Sigmoid colon (tissue), 4 donors: ENCODE data around the gene TMEM223.

Source experiments
- CTCF ChIP-seq, 4 experiments: fragments of 450-650 bp in 3 of 4; fragments of 200-600 bp in 1 of 4; IDR thresholded peaks; one replicate each; pipeline ENCODE4 v1.5.1; 2016 to 2019; ENCODE audit warnings: antibody characterized with exemption in 4 of 4, mild to moderate bottlenecking in 3 of 4, moderate library complexity in 2 of 4
- POLR2AphosphoS5 ChIP-seq, 4 donors: sonication (generic); formaldehyde crosslinking; IDR thresholded peaks; one replicate each; pipeline ENCODE4 v1.6.1; 2017; ENCODE audit warnings: antibody characterized with exemption in 4 of 4

GRCh38 chr11:62770778-62771143 lies 21.0 kb downstream of the TMEM223 start:
- TF ChIP-seq CTCF (IDR thresholded peaks at IDR 0.05): no peak
- TF ChIP-seq POLR2AphosphoS5 (IDR thresholded peaks at IDR 0.05): no peak
